ENCODE results near the gene RBM26. TPM values are rescaled to one million over a fixed set of nuclear protein-coding genes. Genes with fewer than 3 reads are reported as not detected.
A peak's percentile ranks its signal among the peaks of the same experiment; 100 is the strongest.

The RBM26 gene
- polyA plus RNA-seq, 3 donors: 3.5 to 25.3 (median 5.0) TPM

DNA sequence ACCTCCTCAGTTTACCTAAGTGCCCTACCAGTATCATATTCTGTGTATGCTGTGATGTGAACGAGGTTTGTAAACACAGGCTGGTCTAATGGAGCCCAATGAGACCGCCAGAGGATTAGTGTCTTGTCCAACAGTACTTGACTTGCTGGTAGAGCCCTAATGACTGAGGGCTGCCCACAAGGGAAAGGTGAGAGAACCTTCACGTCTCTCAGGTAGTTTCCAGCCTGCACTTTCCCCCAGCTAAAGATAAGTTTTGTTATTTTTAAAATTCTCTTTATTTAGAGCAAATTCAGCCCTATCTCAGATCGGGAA lies 498 bp upstream of the RBM26 start:
- no peak for DNase-seq
- TF ChIP-seq, protein P1, sequence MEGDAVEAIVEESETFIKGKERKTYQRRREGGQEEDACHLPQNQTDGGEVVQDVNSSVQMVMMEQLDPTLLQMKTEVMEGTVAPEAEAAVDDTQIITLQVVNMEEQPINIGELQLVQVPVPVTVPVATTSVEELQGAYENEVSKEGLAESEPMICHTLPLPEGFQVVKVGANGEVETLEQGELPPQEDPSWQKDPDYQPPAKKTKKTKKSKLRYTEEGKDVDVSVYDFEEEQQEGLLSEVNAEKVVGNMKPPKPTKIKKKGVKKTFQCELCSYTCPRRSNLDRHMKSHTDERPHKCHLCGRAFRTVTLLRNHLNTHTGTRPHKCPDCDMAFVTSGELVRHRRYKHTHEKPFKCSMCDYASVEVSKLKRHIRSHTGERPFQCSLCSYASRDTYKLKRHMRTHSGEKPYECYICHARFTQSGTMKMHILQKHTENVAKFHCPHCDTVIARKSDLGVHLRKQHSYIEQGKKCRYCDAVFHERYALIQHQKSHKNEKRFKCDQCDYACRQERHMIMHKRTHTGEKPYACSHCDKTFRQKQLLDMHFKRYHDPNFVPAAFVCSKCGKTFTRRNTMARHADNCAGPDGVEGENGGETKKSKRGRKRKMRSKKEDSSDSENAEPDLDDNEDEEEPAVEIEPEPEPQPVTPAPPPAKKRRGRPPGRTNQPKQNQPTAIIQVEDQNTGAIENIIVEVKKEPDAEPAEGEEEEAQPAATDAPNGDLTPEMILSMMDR (IDR thresholded peaks at IDR 0.05): no peak
- Histone ChIP-seq H3K9me3 (replicated peaks in 1 of 2; ENCODE audit: control insufficient read depth in 1 of 2, insufficient read depth in 1 of 2, low read length in 2 of 2) (no peaks in the 10 kb centered on the region), H3K4me3 (replicated peaks in 1 of 3; ENCODE audit: low read depth in 2 of 3, low read length in 3 of 3) (peak overlapping the region; percentile 59 to 91 (median 85)), H3K4me2 (replicated peaks; ENCODE audit: extremely low read depth, low read length, poor library complexity, severe bottlenecking) (peak overlapping the region; percentile 88), H3K27ac (ENCODE audit: low read depth in 1 of 2, low read length in 2 of 2) (peak overlapping the region; percentile 79 to 99), H2AFZ (ENCODE audit: insufficient read depth, low read depth, low read length, poor library complexity, severe bottlenecking) (peak overlapping the region; percentile 98), H3K9ac (ENCODE audit: insufficient read depth, low read length, poor library complexity, severe bottlenecking) (peak overlapping the region; percentile 98), H3K79me2 (ENCODE audit: insufficient read depth, low read length) (peaks cover 46% of the 10 kb centered on the region), H3K27me3 (ENCODE audit: control insufficient read depth in 2 of 2, insufficient read depth in 2 of 2, low read length in 2 of 2) (no peaks in the 10 kb centered on the region), H3K36me3 (replicated peaks in 1 of 2; ENCODE audit: control insufficient read depth in 1 of 2, insufficient read depth in 2 of 2, low read length in 2 of 2) (no peaks in the 10 kb centered on the region), H3K4me1 (ENCODE audit: control insufficient read depth in 1 of 2, insufficient read depth in 2 of 2, low read length in 2 of 2) (peaks cover 24 to 43% of the 10 kb centered on the region in 2 donors), H4K20me1 (ENCODE audit: insufficient read depth, low read length) (peaks cover 14% of the 10 kb centered on the region)
- Mint-ChIP-seq H3K9me3 (no peaks in the 10 kb centered on the region), H3K36me3 (peaks cover 3 to 4% of the 10 kb centered on the region in 2 donors), H3K4me3 (peak overlapping the region; percentile 88 to 93), H3K27ac (peak overlapping the region in 6 of 7 donors; percentile 93 to 99 (median 99)), H3K27me3 (ENCODE audit: low read depth in 3 of 3) (peaks cover 0 to 2% (median 0%) of the 10 kb centered on the region in 3 donors), H3K4me1 (peaks cover 20% of the 10 kb centered on the region)
- intact Hi-C loops (cut with micrococcal nuclease): no loop called here
- 0% methylated on average over 2 of the region's 4 CpGs for WGBS (ENCODE audit: insufficient coverage)

DNA sequence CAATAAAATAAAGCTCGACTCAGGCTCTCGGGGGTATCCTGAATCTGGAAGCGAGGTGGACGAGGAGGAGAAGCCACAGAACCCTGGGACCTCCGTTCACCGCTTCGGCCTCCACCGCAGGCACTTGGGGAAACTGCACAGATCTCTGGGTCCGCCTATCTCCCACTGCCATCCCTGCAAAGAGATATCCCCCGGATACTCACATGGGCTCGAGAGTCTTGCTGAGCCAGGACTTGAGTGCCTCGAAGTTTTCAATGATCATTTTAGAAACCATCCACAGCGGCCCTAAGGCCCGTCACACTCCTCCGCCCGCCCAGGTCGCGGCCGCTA lies 589 bp downstream of the RBM26 start:
- Histone ChIP-seq H2AFZ (ENCODE audit: insufficient read depth, low read depth, low read length, poor library complexity, severe bottlenecking) (peak overlapping the region; percentile 98), H4K20me1 (ENCODE audit: insufficient read depth, low read length) (peaks cover 21% of the 10 kb centered on the region), H3K4me1 (ENCODE audit: control insufficient read depth in 1 of 2, insufficient read depth in 2 of 2, low read length in 2 of 2) (peaks cover 24 to 45% of the 10 kb centered on the region in 2 donors), H3K4me3 (replicated peaks in 1 of 3; ENCODE audit: low read depth in 2 of 3, low read length in 3 of 3) (peak overlapping the region; percentile 59 to 91 (median 85)), H3K9me3 (replicated peaks in 1 of 2; ENCODE audit: control insufficient read depth in 1 of 2, insufficient read depth in 1 of 2, low read length in 2 of 2) (no peaks in the 10 kb centered on the region), H3K79me2 (ENCODE audit: insufficient read depth, low read length) (peaks cover 56% of the 10 kb centered on the region), H3K4me2 (replicated peaks; ENCODE audit: extremely low read depth, low read length, poor library complexity, severe bottlenecking) (peak overlapping the region; percentile 88), H3K9ac (ENCODE audit: insufficient read depth, low read length, poor library complexity, severe bottlenecking) (peak overlapping the region; percentile 98), H3K27ac (ENCODE audit: low read depth in 1 of 2, low read length in 2 of 2) (peak overlapping the region; percentile 79 to 99), H3K36me3 (replicated peaks in 1 of 2; ENCODE audit: control insufficient read depth in 1 of 2, insufficient read depth in 2 of 2, low read length in 2 of 2) (peaks cover 0 to under 1% of the 10 kb centered on the region in 2 donors), H3K27me3 (ENCODE audit: control insufficient read depth in 2 of 2, insufficient read depth in 2 of 2, low read length in 2 of 2) (no peaks in the 10 kb centered on the region)
- intact Hi-C loops (cut with micrococcal nuclease): no loop called here
- Mint-ChIP-seq H3K36me3 (peaks cover 8% of the 10 kb centered on the region in 2 donors), H3K27ac (peak overlapping the region in 1 of 7 donors; percentile 66), H3K4me3 (no peak overlapping the region), H3K27me3 (ENCODE audit: low read depth in 3 of 3) (peaks cover 0 to under 1% (median 0%) of the 10 kb centered on the region in 3 donors), H3K4me1 (peaks cover 27% of the 10 kb centered on the region), H3K9me3 (no peaks in the 10 kb centered on the region)
- DNase-seq: no peak
- TF ChIP-seq, protein P1 (IDR thresholded peaks at IDR 0.05): no peak
- 0% methylated on average over 19 of the region's 19 CpGs for WGBS (ENCODE audit: insufficient coverage)

Measured in CD14-positive monocyte (primary cell).